GM19463 (cell line): ENCODE results near the gene TRIB2.

Source experiments
- ATAC-seq: cut with Tn5 transposase; IDR thresholded peaks from one replicate; pipeline ENCODE4 v1.9.1; 2021; ENCODE audit warnings: mild to moderate bottlenecking, moderate library complexity; ENCODE audit not compliant: unreplicated experiment

Gene TRIB2

GRCh38 chr2:12737738-12738485 is 21.2 kb downstream of the TRIB2 start:
- ATAC-seq, result no peak

GRCh38 chr2:12739721-12740254 is 23.1 kb downstream of the TRIB2 start:
- no peak for ATAC-seq

- no peak for ATAC-seq
Observed at GRCh38 chr2:12741380-12741779, 24.6 kb downstream of the TRIB2 start.

- ATAC-seq, result no peak
Observed at GRCh38 chr2:12742891-12743290, 26.2 kb downstream of the TRIB2 start.

- no peak for ATAC-seq
Observed at GRCh38 chr2:12750166-12750905, 33.6 kb downstream of the TRIB2 start.

- ATAC-seq, result no peak
Observed at GRCh38 chr2:12754643-12755042, 37.9 kb downstream of the TRIB2 start.

- ATAC-seq, result no peak
Observed at GRCh38 chr2:12755384-12755783, 38.6 kb downstream of the TRIB2 start.

- ATAC-seq, result no peak
Observed at GRCh38 chr2:12759248-12759647, 42.5 kb downstream of the TRIB2 start.

GRCh38 chr2:12761104-12761503 is 44.4 kb downstream of the TRIB2 start:
- no peak for ATAC-seq

- no peak for ATAC-seq
Observed at GRCh38 chr2:12762337-12762736, 45.6 kb downstream of the TRIB2 start.

GRCh38 chr2:12762976-12763375 is 46.2 kb downstream of the TRIB2 start:
- no peak for ATAC-seq

GRCh38 chr2:12763486-12763885 is 46.8 kb downstream of the TRIB2 start:
- ATAC-seq, result no peak

GRCh38 chr2:12764075-12764730 is 47.5 kb downstream of the TRIB2 start:
- no peak for ATAC-seq

GRCh38 chr2:12764849-12765605 is 48.3 kb downstream of the TRIB2 start:
- no peak for ATAC-seq

GRCh38 chr2:12766421-12766879 is 49.7 kb downstream of the TRIB2 start:
- no peak for ATAC-seq

GRCh38 chr2:12767541-12767940 is 50.8 kb downstream of the TRIB2 start:
- ATAC-seq, result no peak

- ATAC-seq, result no peak
Observed at GRCh38 chr2:12767996-12768624, 51.4 kb downstream of the TRIB2 start.

GRCh38 chr2:12769492-12770105 is 52.9 kb downstream of the TRIB2 start:
- no peak for ATAC-seq

- ATAC-seq, result no peak
Observed at GRCh38 chr2:12770300-12770968, 53.7 kb downstream of the TRIB2 start.
